Neural crest cell (in vitro differentiated cells): ENCODE measurements around the gene IRF2BP1. TPM values are rescaled to one million over a fixed set of nuclear protein-coding genes. Genes with fewer than 3 reads are reported as not detected.

Experiments
- DNase-seq: peaks from one replicate; pipeline ENCODE4 v3.0.0; 2021; ENCODE audit warnings: low read depth, mixed read lengths, low spot score
- H3K27ac Mint-ChIP-seq: one replicate; pipeline ENCODE4 v1.8.0; 2021; ENCODE audit warnings: mild to moderate bottlenecking, mixed read lengths; ENCODE audit not compliant: unreplicated experiment
- H3K27me3 Mint-ChIP-seq: 2 replicates; pipeline ENCODE4 v1.8.0; 2021; ENCODE audit warnings: low read depth, mild to moderate bottlenecking, mixed read lengths
- H3K36me3 Mint-ChIP-seq: 2 replicates; pipeline ENCODE4 v1.8.0; 2021; ENCODE audit warnings: low read depth, mild to moderate bottlenecking, mixed read lengths
- H3K4me1 Mint-ChIP-seq: 2 replicates; pipeline ENCODE4 v1.8.0; 2021; ENCODE audit warnings: mixed read lengths
- H3K4me3 Mint-ChIP-seq: one replicate; pipeline ENCODE4 v1.8.0; 2021; ENCODE audit warnings: mild to moderate bottlenecking, mixed read lengths
- H3K9me3 Mint-ChIP-seq: 2 replicates; pipeline ENCODE4 v1.8.0; 2021; ENCODE audit warnings: mixed read lengths
- total RNA-seq: library from RNA; stranded (reverse); gene quantifications from 2 replicates; pipeline ENCODE4 v1.2.1, GENCODE V29; 2021
- TF ChIP-seq, protein P1 (sequence below): fragments of 200-600 bp; sonication (generic); conservative IDR thresholded peaks from 2 replicates; pipeline ENCODE4 v1.5.0; 2021; ENCODE audit warnings: antibody characterized with exemption, mild to moderate bottlenecking

The IRF2BP1 gene
- total RNA-seq, 1 donor from 2014 or later = 33.1 TPM

- H3K4me1 Mint-ChIP-seq = peaks cover 12% of the 10 kb centered on the region
- DNase-seq = no peak
- H3K27me3 Mint-ChIP-seq = peaks cover 66% of the 10 kb centered on the region
- H3K27ac Mint-ChIP-seq = no peak overlapping the region
- no peaks in the 10 kb centered on the region for H3K9me3 Mint-ChIP-seq
- H3K4me3 Mint-ChIP-seq = peak overlapping the region; percentile 20
- TF ChIP-seq, protein P1, sequence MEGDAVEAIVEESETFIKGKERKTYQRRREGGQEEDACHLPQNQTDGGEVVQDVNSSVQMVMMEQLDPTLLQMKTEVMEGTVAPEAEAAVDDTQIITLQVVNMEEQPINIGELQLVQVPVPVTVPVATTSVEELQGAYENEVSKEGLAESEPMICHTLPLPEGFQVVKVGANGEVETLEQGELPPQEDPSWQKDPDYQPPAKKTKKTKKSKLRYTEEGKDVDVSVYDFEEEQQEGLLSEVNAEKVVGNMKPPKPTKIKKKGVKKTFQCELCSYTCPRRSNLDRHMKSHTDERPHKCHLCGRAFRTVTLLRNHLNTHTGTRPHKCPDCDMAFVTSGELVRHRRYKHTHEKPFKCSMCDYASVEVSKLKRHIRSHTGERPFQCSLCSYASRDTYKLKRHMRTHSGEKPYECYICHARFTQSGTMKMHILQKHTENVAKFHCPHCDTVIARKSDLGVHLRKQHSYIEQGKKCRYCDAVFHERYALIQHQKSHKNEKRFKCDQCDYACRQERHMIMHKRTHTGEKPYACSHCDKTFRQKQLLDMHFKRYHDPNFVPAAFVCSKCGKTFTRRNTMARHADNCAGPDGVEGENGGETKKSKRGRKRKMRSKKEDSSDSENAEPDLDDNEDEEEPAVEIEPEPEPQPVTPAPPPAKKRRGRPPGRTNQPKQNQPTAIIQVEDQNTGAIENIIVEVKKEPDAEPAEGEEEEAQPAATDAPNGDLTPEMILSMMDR = no peak
- H3K36me3 Mint-ChIP-seq = no peaks in the 10 kb centered on the region
These were observed 19.4 kb downstream of the IRF2BP1 start for GRCh38 chr19:45866400-45867176.

DNA sequence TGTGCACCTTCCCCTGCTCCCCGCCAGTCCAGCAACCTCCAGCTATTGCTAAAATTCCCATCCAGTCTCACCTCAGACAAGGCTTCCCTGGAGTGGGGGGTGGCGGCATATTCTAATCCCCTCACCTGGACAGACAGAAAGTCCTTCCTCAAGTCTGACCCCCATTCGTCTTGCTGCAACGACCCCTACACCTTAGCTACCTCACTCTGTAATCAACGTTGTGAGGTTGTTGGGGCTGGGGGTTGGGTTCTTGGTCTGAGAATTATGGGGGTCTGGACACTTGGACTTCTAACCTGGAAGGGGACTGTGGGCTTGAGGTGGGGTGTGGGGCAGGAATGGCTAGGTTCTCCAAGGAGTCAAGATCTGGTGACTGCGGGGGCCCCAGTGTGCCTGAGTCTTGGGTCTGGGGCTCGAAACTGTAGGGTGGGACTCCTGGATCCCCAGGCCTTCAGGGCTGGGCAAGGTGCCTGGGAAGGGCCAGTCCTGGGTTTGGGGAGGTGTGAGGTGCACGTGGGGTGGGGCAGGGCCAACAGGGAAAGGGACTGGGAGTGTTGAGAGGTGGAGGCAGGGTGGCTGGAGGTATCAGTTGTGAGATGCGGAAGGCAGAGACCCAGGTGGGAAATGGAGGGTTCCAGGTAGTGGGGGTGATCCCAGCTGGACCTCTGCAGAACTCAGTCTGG is 20.5 kb downstream of the IRF2BP1 start:
- H3K4me3 Mint-ChIP-seq = peak overlapping the region; percentile 57
- no peaks in the 10 kb centered on the region for H3K9me3 Mint-ChIP-seq
- H3K27ac Mint-ChIP-seq = no peak overlapping the region
- peaks cover 66% of the 10 kb centered on the region for H3K27me3 Mint-ChIP-seq
- H3K4me1 Mint-ChIP-seq = peaks cover 12% of the 10 kb centered on the region
- no peak for DNase-seq
- TF ChIP-seq, protein P1 = no peak
- H3K36me3 Mint-ChIP-seq = no peaks in the 10 kb centered on the region

DNA sequence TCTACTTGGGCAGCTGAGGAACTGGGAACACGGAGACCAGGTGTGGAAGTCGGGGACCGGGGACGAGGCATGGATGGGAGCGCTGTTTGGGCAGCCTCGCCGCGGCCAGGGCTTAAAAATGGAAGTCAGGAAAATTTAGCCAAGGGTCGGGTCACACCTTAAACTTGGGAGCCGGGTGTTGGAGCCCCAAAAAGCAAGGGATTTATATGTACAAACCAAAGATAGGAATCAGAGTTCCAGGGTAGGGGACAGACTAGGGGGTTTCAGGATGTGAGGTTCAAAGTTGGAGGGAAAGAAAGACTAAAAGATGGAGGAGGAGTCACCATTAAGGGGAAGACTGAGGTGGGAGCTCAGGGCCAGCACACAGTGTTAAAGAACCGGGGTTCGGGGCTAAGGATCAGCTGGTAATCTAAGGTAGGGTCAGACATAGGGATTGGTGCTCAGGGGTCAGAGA is 21.3 kb downstream of the IRF2BP1 start:
- Mint-ChIP-seq H3K36me3 (no peaks in the 10 kb centered on the region), H3K4me3 (peak overlapping the region; percentile 54), H3K27ac (no peak overlapping the region), H3K27me3 (peaks cover 66% of the 10 kb centered on the region), H3K4me1 (peaks cover 12% of the 10 kb centered on the region), H3K9me3 (no peaks in the 10 kb centered on the region)
- TF ChIP-seq, protein P1 = no peak
- DNase-seq = no peak

DNA sequence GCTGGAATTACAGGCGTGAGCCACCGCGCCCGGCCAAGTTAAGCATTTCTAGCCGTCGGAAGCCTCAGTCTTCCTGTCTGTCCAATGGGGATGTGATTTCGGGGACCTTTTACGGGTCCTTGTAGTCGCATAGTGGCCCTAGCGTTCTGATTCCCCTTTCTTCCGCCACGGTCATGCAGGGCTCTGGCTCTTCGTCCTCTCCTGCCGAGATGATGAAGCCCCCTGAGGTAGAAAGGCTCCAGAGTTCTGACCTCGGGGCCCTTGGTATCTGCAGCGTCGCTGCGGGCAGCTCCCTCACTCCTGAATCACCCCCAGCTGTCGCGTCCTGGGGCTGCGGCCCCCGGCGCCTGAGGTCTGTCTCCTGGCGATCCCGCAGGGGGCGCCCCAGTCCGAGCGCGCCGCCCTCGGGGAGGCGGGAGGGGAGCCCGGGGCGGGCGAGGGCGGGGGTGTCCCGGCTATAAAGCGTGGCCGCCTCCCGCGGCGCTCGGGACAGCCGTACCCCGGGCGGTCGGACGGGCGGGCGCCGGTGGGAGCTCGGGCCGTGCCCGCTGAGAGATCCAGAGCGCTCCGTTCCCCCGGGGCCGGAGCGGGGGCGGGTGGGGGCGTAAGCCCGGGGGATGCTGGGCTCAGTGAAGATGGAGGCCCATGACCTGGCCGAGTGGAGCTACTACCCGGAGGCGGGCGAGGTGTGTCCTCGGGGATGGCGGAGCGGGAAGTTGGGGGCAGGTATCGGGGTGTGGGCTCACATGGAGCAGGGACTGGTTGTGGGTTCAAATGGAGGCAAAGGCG is 21.9 kb downstream of the IRF2BP1 start, which contains the start of gene FOXA3:
FOXA3 (plus strand) TSS at position 487 of the 789 bp plus-strand sequence; CDS start at position 618, 131 bp downstream.
- Mint-ChIP-seq H3K4me1 (peaks cover 12% of the 10 kb centered on the region), H3K27me3 (peaks cover 61% of the 10 kb centered on the region), H3K36me3 (no peaks in the 10 kb centered on the region), H3K4me3 (peak within 1 kb of the TSS; percentile 94), H3K27ac (no peak within 1 kb of the TSS), H3K9me3 (no peaks in the 10 kb centered on the region)
- DNase-seq = no peak
- TF ChIP-seq, protein P1 = peak; percentile 61

DNA sequence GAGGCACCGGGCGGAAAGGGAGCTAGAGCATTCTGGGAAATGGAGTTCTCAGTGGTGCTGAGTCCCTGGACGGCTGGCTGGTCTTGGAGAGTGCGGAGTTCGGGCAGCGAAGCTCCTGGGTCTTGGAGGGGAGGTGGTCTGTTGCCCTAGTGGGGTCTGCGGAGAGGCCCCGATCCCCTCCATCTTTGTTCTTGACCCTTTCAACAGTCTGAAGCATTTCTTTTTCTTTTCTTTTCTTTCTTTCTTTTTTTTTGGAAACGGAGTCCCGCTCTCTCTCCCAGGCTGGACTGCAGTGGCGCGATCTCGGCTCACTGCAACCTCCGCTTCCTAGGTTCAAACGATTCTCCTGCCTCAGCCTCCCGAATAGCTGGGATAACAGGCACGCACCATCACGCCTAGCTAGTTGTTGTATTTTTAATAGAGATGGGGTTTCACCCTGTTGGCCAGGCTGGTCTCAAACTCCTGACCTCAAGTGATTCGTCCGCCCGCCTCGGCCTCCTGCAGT is 22.6 kb downstream of the IRF2BP1 start:
- Mint-ChIP-seq H3K36me3 (peaks cover under 1% of the 10 kb centered on the region), H3K4me1 (peaks cover 12% of the 10 kb centered on the region), H3K27me3 (peaks cover 59% of the 10 kb centered on the region), H3K27ac (no peak overlapping the region), H3K9me3 (no peaks in the 10 kb centered on the region), H3K4me3 (peak overlapping the region; percentile 94)
- TF ChIP-seq, protein P1 = no peak
- no peak for DNase-seq
